Fibroblast of mammary gland (primary cell): Measurements from ENCODE around the gene LHFPL5.

Experiments
- DNase-seq: peaks from one replicate; pipeline ENCODE4 v3.0.0-alpha.2; 2010; ENCODE audit warnings: low read depth
- H3K4me3 ChIP-seq: 2 replicates; pipeline ENCODE4 v1.5.1; 2011; ENCODE audit warnings: low read depth, mild to moderate bottlenecking, low read length, moderate library complexity; ENCODE audit not compliant: control insufficient read depth
- CTCF ChIP-seq: conservative IDR thresholded peaks from 2 replicates; pipeline ENCODE4 v1.5.1; 2011; ENCODE audit warnings: low read depth, low read length, inconsistent platforms; ENCODE audit not compliant: control insufficient read depth, insufficient read depth

Gene LHFPL5

GRCh38 chr6:35774116-35774794, 30.9 kb upstream of the LHFPL5 start:
- TF ChIP-seq CTCF = no peak

GRCh38 chr6:35775031-35775430, 30.1 kb upstream of the LHFPL5 start:
- no peak for TF ChIP-seq CTCF
- H3K4me3 ChIP-seq = no peak overlapping the region
- DNase-seq = no peak

More at GRCh38 chr6:35774116-35774794, 30.9 kb upstream of the LHFPL5 start:
- no peak for DNase-seq
- H3K4me3 ChIP-seq = no peak overlapping the region

GRCh38 chr6:35776364-35777215, 28.6 kb upstream of the LHFPL5 start, which contains the start of gene CLPSL2:
Gene CLPSL2 (plus strand): TSS chr6:35776598. CDS start chr6:35776619, 21 bp downstream.
- no peak for TF ChIP-seq CTCF
- H3K4me3 ChIP-seq = peak within 1 kb of the TSS; percentile 15
- no peak for DNase-seq

GRCh38 chr6:35777356-35778102, 27.6 kb upstream of the LHFPL5 start:
- TF ChIP-seq CTCF = no peak
- H3K4me3 ChIP-seq = no peak overlapping the region
- DNase-seq = no peak

- no peak for TF ChIP-seq CTCF
- DNase-seq = no peak
- no peak overlapping the region for H3K4me3 ChIP-seq
Measured at GRCh38 chr6:35778437-35778836, 26.7 kb upstream of the LHFPL5 start.

- no peak for DNase-seq
- no peak within 1 kb of the TSS for H3K4me3 ChIP-seq
- TF ChIP-seq CTCF = no peak
Measured at GRCh38 chr6:35780719-35781118, 24.4 kb upstream of the LHFPL5 start, which contains the start of gene CLPSL1. Gene CLPSL1 (plus strand): TSS chr6:35781019. CDS start chr6:35781111, 92 bp downstream.
